Effector memory CD4-positive, alpha-beta T cell (primary cell): Measurements from ENCODE around the gene TEX29.

ENCODE experiments used
- DNase-seq, 3 donors: peaks; one replicate each; pipeline ENCODE4 v3.0.0-alpha.2; 2020
- H3K27ac ChIP-seq: 2 replicates; pipeline ENCODE4 v1.7.0; 2013; ENCODE audit warnings: mild to moderate bottlenecking, low read length, moderate library complexity; ENCODE audit not compliant: insufficient read depth, poor library complexity, severe bottlenecking
- H3K27me3 ChIP-seq: replicated peaks from 2 replicates; pipeline ENCODE4 v1.7.0; 2013; ENCODE audit warnings: mild to moderate bottlenecking, low read length; ENCODE audit not compliant: insufficient read depth, control insufficient read depth, poor library complexity, severe bottlenecking
- H3K36me3 ChIP-seq: 2 replicates; pipeline ENCODE4 v1.7.0; 2013; ENCODE audit warnings: mild to moderate bottlenecking, low read length, moderate library complexity; ENCODE audit not compliant: control insufficient read depth, insufficient read depth
- H3K4me1 ChIP-seq: 2 replicates; pipeline ENCODE4 v1.7.0; 2013; ENCODE audit warnings: low read length, mild to moderate bottlenecking; ENCODE audit not compliant: control insufficient read depth, insufficient read depth, poor library complexity, severe bottlenecking
- H3K4me3 ChIP-seq: 2 replicates; pipeline ENCODE4 v1.7.0; 2013; ENCODE audit warnings: low read length, low read depth, mild to moderate bottlenecking; ENCODE audit not compliant: insufficient read depth, poor library complexity, severe bottlenecking
- H3K9me3 ChIP-seq: 2 replicates; pipeline ENCODE4 v1.7.0; 2013; ENCODE audit warnings: mild to moderate bottlenecking, low read length, moderate library complexity; ENCODE audit not compliant: control insufficient read depth

The TEX29 gene

GRCh38 chr13:111280681-111281585, 39.5 kb upstream of the TEX29 start:
- no peaks in the 10 kb centered on the region for H3K4me1 ChIP-seq
- no peaks in the 10 kb centered on the region for H3K9me3 ChIP-seq
- no peak overlapping the region for H3K4me3 ChIP-seq
- no peak for DNase-seq
- H3K27ac ChIP-seq = no peak overlapping the region
- H3K27me3 ChIP-seq = no peaks in the 10 kb centered on the region
- H3K36me3 ChIP-seq = peaks cover 84% of the 10 kb centered on the region

- peaks cover 84% of the 10 kb centered on the region for H3K36me3 ChIP-seq
- H3K4me1 ChIP-seq = no peaks in the 10 kb centered on the region
- H3K9me3 ChIP-seq = no peaks in the 10 kb centered on the region
- H3K4me3 ChIP-seq = no peak overlapping the region
- H3K27me3 ChIP-seq = no peaks in the 10 kb centered on the region
- no peak overlapping the region for H3K27ac ChIP-seq
- no peak for DNase-seq
Observed at GRCh38 chr13:111281751-111282311, 38.6 kb upstream of the TEX29 start.

- DNase-seq = no peak
- H3K4me1 ChIP-seq = no peaks in the 10 kb centered on the region
- H3K36me3 ChIP-seq = peaks cover 84% of the 10 kb centered on the region
- H3K4me3 ChIP-seq = no peak overlapping the region
- no peaks in the 10 kb centered on the region for H3K9me3 ChIP-seq
- no peaks in the 10 kb centered on the region for H3K27me3 ChIP-seq
- no peak overlapping the region for H3K27ac ChIP-seq
Observed at GRCh38 chr13:111282425-111282824, 38.0 kb upstream of the TEX29 start.

- no peaks in the 10 kb centered on the region for H3K9me3 ChIP-seq
- peaks cover 82% of the 10 kb centered on the region for H3K36me3 ChIP-seq
- no peak for DNase-seq
Observed at GRCh38 chr13:111282997-111283396, 37.4 kb upstream of the TEX29 start.

GRCh38 chr13:111283457-111283856, 37.0 kb upstream of the TEX29 start:
- no peak overlapping the region for H3K4me3 ChIP-seq
- no peaks in the 10 kb centered on the region for H3K4me1 ChIP-seq
- no peaks in the 10 kb centered on the region for H3K9me3 ChIP-seq
- no peak for DNase-seq
- H3K27ac ChIP-seq = no peak overlapping the region
- H3K27me3 ChIP-seq = no peaks in the 10 kb centered on the region
- H3K36me3 ChIP-seq = peaks cover 81% of the 10 kb centered on the region

More at GRCh38 chr13:111282997-111283396, 37.4 kb upstream of the TEX29 start:
- Histone ChIP-seq H3K27ac (no peak overlapping the region), H3K27me3 (no peaks in the 10 kb centered on the region), H3K4me3 (no peak overlapping the region), H3K4me1 (no peaks in the 10 kb centered on the region)

- no peak overlapping the region for H3K27ac ChIP-seq
- DNase-seq = no peak
- H3K4me1 ChIP-seq = no peaks in the 10 kb centered on the region
- no peaks in the 10 kb centered on the region for H3K9me3 ChIP-seq
- peaks cover 76% of the 10 kb centered on the region for H3K36me3 ChIP-seq
- H3K4me3 ChIP-seq = no peak overlapping the region
- H3K27me3 ChIP-seq = no peaks in the 10 kb centered on the region
Observed at GRCh38 chr13:111283991-111284390, 36.5 kb upstream of the TEX29 start.

GRCh38 chr13:111284565-111284964, 35.9 kb upstream of the TEX29 start:
- Histone ChIP-seq H3K27me3 (no peaks in the 10 kb centered on the region), H3K4me1 (no peaks in the 10 kb centered on the region), H3K36me3 (peaks cover 71% of the 10 kb centered on the region), H3K9me3 (no peaks in the 10 kb centered on the region), H3K4me3 (no peak overlapping the region), H3K27ac (no peak overlapping the region)
- no peak for DNase-seq

GRCh38 chr13:111286162-111286561, 34.3 kb upstream of the TEX29 start:
- Histone ChIP-seq H3K36me3 (peaks cover 69% of the 10 kb centered on the region), H3K27ac (no peak overlapping the region), H3K4me1 (no peaks in the 10 kb centered on the region), H3K27me3 (no peaks in the 10 kb centered on the region), H3K9me3 (no peaks in the 10 kb centered on the region), H3K4me3 (no peak overlapping the region)
- no peak for DNase-seq

- Histone ChIP-seq H3K27me3 (no peaks in the 10 kb centered on the region), H3K4me3 (no peak overlapping the region), H3K27ac (no peak overlapping the region), H3K36me3 (peaks cover 64% of the 10 kb centered on the region), H3K9me3 (no peaks in the 10 kb centered on the region), H3K4me1 (no peaks in the 10 kb centered on the region)
- no peak for DNase-seq
Observed at GRCh38 chr13:111286749-111287148, 33.7 kb upstream of the TEX29 start.

- Histone ChIP-seq H3K36me3 (peaks cover 62% of the 10 kb centered on the region), H3K27ac (no peak overlapping the region)
Observed at GRCh38 chr13:111287201-111287600, 33.2 kb upstream of the TEX29 start.

More at GRCh38 chr13:111287201-111287600, 33.2 kb upstream of the TEX29 start:
- H3K4me3 ChIP-seq = no peak overlapping the region
- H3K27me3 ChIP-seq = no peaks in the 10 kb centered on the region
- H3K4me1 ChIP-seq = no peaks in the 10 kb centered on the region
- no peaks in the 10 kb centered on the region for H3K9me3 ChIP-seq
- DNase-seq = no peak
